HEK293 (cell line): ENCODE measurements around the gene PALB2.

Experiments
- ATF2 ChIP-seq: fragments of 450-650 bp; formaldehyde crosslinking; IDR thresholded peaks from 2 replicates; pipeline ENCODE4 v1.5.1; 2016; ENCODE audit warnings: missing biosample characterization, missing genetic modification characterization, low read depth
- BCL11A ChIP-seq: fragments of 450-650 bp; formaldehyde crosslinking; IDR thresholded peaks from 2 replicates; pipeline ENCODE4 v1.5.1; 2016; ENCODE audit warnings: low read depth, missing biosample characterization, missing genetic modification characterization
- FEZF1 ChIP-seq: fragments of 450-650 bp; formaldehyde crosslinking; IDR thresholded peaks from 2 replicates; pipeline ENCODE4 v1.5.1; 2016; ENCODE audit warnings: missing biosample characterization, missing genetic modification characterization
- KLF10 ChIP-seq: fragments of 450-650 bp; IDR thresholded peaks from 2 replicates; pipeline ENCODE4 v1.5.1; 2018; ENCODE audit warnings: missing biosample characterization, mild to moderate bottlenecking, missing genetic modification characterization
- PBX3 ChIP-seq: sonication (generic); formaldehyde crosslinking; IDR thresholded peaks from 2 replicates; pipeline ENCODE4 v1.8.1; 2022; ENCODE audit warnings: mild to moderate bottlenecking, moderate library complexity, missing genetic modification reagents
- PRDM1 ChIP-seq: fragments of 450-650 bp; formaldehyde crosslinking; IDR thresholded peaks from 2 replicates; pipeline ENCODE4; 2016; ENCODE audit warnings: missing biosample characterization, missing genetic modification characterization
- RBAK ChIP-seq: fragments of 450-650 bp; formaldehyde crosslinking; IDR thresholded peaks from 2 replicates; pipeline ENCODE4 v1.5.1; 2016; ENCODE audit warnings: missing biosample characterization, missing genetic modification characterization
- REST ChIP-seq: fragments of 450-650 bp; formaldehyde crosslinking; IDR thresholded peaks from 2 replicates; pipeline ENCODE4 v1.5.1; 2016; ENCODE audit warnings: missing biosample characterization, missing genetic modification characterization
- SP7 ChIP-seq: fragments of 450-650 bp; formaldehyde crosslinking; IDR thresholded peaks from 2 replicates; pipeline ENCODE4 v1.5.1; 2016; ENCODE audit warnings: missing biosample characterization, missing genetic modification characterization
- TCF7L2 ChIP-seq: IDR thresholded peaks from 2 replicates; pipeline ENCODE4 v1.6.1; 2011; ENCODE audit warnings: low read depth, mild to moderate bottlenecking, inconsistent platforms, low read length, moderate library complexity, borderline replicate concordance
- ZBTB48 ChIP-seq: fragments of 450-650 bp; formaldehyde crosslinking; IDR thresholded peaks from 2 replicates; pipeline ENCODE4 v1.5.1; 2016; ENCODE audit warnings: missing biosample characterization, missing genetic modification characterization
- ZEB2 ChIP-seq: fragments of 450-650 bp; formaldehyde crosslinking; IDR thresholded peaks from 2 replicates; pipeline ENCODE4 v1.5.1; 2016; ENCODE audit warnings: missing biosample characterization, missing genetic modification characterization
- ZFHX2 ChIP-seq: fragments of 450-650 bp; formaldehyde crosslinking; conservative IDR thresholded peaks from 2 replicates; pipeline ENCODE4 v1.5.1; 2016; ENCODE audit warnings: missing biosample characterization, missing genetic modification characterization
- ZFP37 ChIP-seq: fragments of 450-650 bp; formaldehyde crosslinking; IDR thresholded peaks from 2 replicates; pipeline ENCODE4 v1.5.1; 2016; ENCODE audit warnings: missing biosample characterization, missing genetic modification characterization
- ZNF10 ChIP-seq: fragments of 450-650 bp; formaldehyde crosslinking; IDR thresholded peaks from 2 replicates; pipeline ENCODE4 v1.5.1; 2017; ENCODE audit warnings: missing biosample characterization, missing genetic modification characterization
- ZNF132 ChIP-seq: fragments of 450-650 bp; formaldehyde crosslinking; IDR thresholded peaks from 2 replicates; pipeline ENCODE4 v1.5.1; 2017; ENCODE audit warnings: missing biosample characterization, missing genetic modification characterization, borderline replicate concordance
- ZNF2 ChIP-seq: fragments of 450-650 bp; formaldehyde crosslinking; IDR thresholded peaks from 2 replicates; pipeline ENCODE4 v1.5.1; 2016; ENCODE audit warnings: missing biosample characterization, missing genetic modification characterization
- ZNF292 ChIP-seq: fragments of 450-650 bp; formaldehyde crosslinking; IDR thresholded peaks from 2 replicates; pipeline ENCODE4 v1.5.1; 2016; ENCODE audit warnings: low read depth, missing biosample characterization, missing genetic modification characterization, borderline replicate concordance
- ZNF335 ChIP-seq: fragments of 450-650 bp; formaldehyde crosslinking; conservative IDR thresholded peaks from 2 replicates; pipeline ENCODE4 v1.5.1; 2016; ENCODE audit warnings: missing biosample characterization, missing genetic modification characterization
- ZNF501 ChIP-seq: fragments of 450-650 bp; formaldehyde crosslinking; IDR thresholded peaks from 2 replicates; pipeline ENCODE4 v1.5.1; 2016; ENCODE audit warnings: missing biosample characterization, missing genetic modification characterization
- ZNF561 ChIP-seq: fragments of 450-650 bp; IDR thresholded peaks from 2 replicates; pipeline ENCODE4 v1.5.1; 2018; ENCODE audit warnings: missing biosample characterization, missing genetic modification characterization, borderline replicate concordance
- ZNF660 ChIP-seq: fragments of 450-650 bp; IDR thresholded peaks from 2 replicates; pipeline ENCODE4 v1.5.1; 2018; ENCODE audit warnings: missing biosample characterization, mild to moderate bottlenecking, missing genetic modification characterization
- ZNF76 ChIP-seq: fragments of 450-650 bp; formaldehyde crosslinking; IDR thresholded peaks from 2 replicates; pipeline ENCODE4; 2016; ENCODE audit warnings: low read depth, missing biosample characterization, missing genetic modification characterization, borderline replicate concordance
- ZNF843 ChIP-seq: fragments of 450-650 bp; formaldehyde crosslinking; IDR thresholded peaks from 2 replicates; pipeline ENCODE4 v1.5.1; 2016; ENCODE audit warnings: missing biosample characterization, missing genetic modification characterization
- ZSCAN30 ChIP-seq: fragments of 450-650 bp; IDR thresholded peaks from 2 replicates; pipeline ENCODE4 v1.5.1; 2018; ENCODE audit warnings: missing biosample characterization, mild to moderate bottlenecking, missing genetic modification characterization, moderate library complexity
- ZXDB ChIP-seq: fragments of 450-650 bp; formaldehyde crosslinking; IDR thresholded peaks from 2 replicates; pipeline ENCODE4 v1.5.1; 2016; ENCODE audit warnings: missing biosample characterization, missing genetic modification characterization
- TF ChIP-seq, protein P1 (sequence below): fragments of 450-650 bp; formaldehyde crosslinking; IDR thresholded peaks from 2 replicates; pipeline ENCODE4 v1.5.1; 2016; ENCODE audit warnings: missing biosample characterization, missing genetic modification characterization
- TF ChIP-seq, protein P2 (sequence below): fragments of 450-650 bp; formaldehyde crosslinking; conservative IDR thresholded peaks from 2 replicates; pipeline ENCODE4 v1.5.1; 2016; ENCODE audit warnings: low read depth, missing biosample characterization, missing genetic modification characterization

Gene PALB2

GRCh38 chr16:23595951-23596720 is 45.0 kb downstream of the PALB2 start, which contains the start of gene NDUFAB1 (continued):
- TF ChIP-seq ATF2 (tag by site-specific recombination) (no peak), ZSCAN30 (tag by site-specific recombination) (peak; percentile 89), KLF10 (tag by site-specific recombination) (peak; percentile 43; the same call in 1 of the 2 replicates), REST (tag by site-specific recombination) (no peak; the same call in 1 of the 2 replicates), BCL11A (tag by site-specific recombination) (no peak), ZNF132 (no peak), ZNF843 (peak; percentile 39; the same call in 1 of the 2 replicates), ZNF2 (tag by site-specific recombination) (0 out of 2 replicates have a peak, but pooled peaks have one; percentile 51), PRDM1 (peak; percentile 93), ZNF292 (tag by site-specific recombination) (no peak), ZNF76 (tag by site-specific recombination) (peak; percentile 96), ZNF561 (tag by site-specific recombination) (peak; percentile 95; the same call in 1 of the 2 replicates), TCF7L2 (no peak), ZFHX2 (tag by site-specific recombination) (peak; percentile 74), RBAK (tag by site-specific recombination) (no peak), ZNF660 (tag by site-specific recombination) (peak; percentile 91), ZEB2 (tag by site-specific recombination) (no peak), PBX3 (CRISPR knock-in tag) (peak; percentile 87), ZXDB (tag by site-specific recombination) (peak; percentile 76; the same call in 1 of the 2 replicates), ZNF335 (tag by site-specific recombination) (peak; percentile 82), ZNF501 (tag by site-specific recombination) (no peak), ZFP37 (tag by site-specific recombination) (no peak), ZNF10 (peak; percentile 73), ZBTB48 (tag by site-specific recombination) (peak; percentile 61; the same call in 1 of the 2 replicates), SP7 (peak; percentile 58), FEZF1 (tag by site-specific recombination) (no peak)
- TF ChIP-seq, protein P1, sequence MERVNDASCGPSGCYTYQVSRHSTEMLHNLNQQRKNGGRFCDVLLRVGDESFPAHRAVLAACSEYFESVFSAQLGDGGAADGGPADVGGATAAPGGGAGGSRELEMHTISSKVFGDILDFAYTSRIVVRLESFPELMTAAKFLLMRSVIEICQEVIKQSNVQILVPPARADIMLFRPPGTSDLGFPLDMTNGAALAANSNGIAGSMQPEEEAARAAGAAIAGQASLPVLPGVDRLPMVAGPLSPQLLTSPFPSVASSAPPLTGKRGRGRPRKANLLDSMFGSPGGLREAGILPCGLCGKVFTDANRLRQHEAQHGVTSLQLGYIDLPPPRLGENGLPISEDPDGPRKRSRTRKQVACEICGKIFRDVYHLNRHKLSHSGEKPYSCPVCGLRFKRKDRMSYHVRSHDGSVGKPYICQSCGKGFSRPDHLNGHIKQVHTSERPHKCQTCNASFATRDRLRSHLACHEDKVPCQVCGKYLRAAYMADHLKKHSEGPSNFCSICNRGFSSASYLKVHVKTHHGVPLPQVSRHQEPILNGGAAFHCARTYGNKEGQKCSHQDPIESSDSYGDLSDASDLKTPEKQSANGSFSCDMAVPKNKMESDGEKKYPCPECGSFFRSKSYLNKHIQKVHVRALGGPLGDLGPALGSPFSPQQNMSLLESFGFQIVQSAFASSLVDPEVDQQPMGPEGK (tag by site-specific recombination) = 0 out of 2 replicates have a peak, but pooled peaks have one; percentile 28
- TF ChIP-seq, protein P2, sequence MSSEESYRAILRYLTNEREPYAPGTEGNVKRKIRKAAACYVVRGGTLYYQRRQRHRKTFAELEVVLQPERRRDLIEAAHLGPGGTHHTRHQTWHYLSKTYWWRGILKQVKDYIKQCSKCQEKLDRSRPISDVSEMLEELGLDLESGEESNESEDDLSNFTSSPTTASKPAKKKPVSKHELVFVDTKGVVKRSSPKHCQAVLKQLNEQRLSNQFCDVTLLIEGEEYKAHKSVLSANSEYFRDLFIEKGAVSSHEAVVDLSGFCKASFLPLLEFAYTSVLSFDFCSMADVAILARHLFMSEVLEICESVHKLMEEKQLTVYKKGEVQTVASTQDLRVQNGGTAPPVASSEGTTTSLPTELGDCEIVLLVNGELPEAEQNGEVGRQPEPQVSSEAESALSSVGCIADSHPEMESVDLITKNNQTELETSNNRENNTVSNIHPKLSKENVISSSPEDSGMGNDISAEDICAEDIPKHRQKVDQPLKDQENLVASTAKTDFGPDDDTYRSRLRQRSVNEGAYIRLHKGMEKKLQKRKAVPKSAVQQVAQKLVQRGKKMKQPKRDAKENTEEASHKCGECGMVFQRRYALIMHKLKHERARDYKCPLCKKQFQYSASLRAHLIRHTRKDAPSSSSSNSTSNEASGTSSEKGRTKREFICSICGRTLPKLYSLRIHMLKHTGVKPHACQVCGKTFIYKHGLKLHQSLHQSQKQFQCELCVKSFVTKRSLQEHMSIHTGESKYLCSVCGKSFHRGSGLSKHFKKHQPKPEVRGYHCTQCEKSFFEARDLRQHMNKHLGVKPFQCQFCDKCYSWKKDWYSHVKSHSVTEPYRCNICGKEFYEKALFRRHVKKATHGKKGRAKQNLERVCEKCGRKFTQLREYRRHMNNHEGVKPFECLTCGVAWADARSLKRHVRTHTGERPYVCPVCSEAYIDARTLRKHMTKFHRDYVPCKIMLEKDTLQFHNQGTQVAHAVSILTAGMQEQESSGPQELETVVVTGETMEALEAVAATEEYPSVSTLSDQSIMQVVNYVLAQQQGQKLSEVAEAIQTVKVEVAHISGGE (tag by site-specific recombination) = peak; percentile 93
